Measurements from ENCODE around the gene SLC9A9.

The SLC9A9 gene

DNA sequence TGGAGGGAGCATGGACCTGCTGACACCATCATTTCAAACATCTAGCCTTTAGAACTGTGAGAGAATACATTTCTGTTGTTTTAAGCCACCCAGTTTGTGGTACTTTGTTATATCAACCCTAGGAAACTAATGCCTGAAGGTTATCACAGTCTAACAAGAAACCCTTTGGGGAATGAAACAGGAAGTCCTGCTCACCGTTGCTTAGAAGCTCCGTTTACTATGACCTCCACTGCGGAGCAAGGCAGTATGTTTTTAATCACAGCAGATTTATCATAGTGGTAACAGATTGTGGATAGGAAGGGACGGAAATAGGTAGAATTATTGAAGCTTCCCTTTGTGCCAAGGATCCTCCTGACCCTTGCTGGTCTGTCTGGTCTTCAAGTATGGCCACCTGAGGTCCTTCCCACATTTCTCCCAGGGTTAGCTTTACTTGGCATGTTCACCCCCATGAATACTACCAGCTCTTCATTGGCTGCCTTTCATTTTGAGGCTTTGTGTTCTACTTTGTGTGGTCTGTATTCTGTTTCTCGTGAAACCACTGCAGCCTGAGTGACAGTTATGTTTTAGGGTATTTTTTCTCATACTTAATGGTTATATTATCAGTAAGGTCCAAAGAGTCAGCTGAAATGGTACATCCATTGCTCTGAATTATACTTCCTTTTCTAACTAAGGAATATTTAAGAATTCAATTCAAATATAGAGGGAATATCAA lies 527.1 kb downstream of the SLC9A9 start:
- no peak for ATAC-seq
- TF ChIP-seq, protein P1, sequence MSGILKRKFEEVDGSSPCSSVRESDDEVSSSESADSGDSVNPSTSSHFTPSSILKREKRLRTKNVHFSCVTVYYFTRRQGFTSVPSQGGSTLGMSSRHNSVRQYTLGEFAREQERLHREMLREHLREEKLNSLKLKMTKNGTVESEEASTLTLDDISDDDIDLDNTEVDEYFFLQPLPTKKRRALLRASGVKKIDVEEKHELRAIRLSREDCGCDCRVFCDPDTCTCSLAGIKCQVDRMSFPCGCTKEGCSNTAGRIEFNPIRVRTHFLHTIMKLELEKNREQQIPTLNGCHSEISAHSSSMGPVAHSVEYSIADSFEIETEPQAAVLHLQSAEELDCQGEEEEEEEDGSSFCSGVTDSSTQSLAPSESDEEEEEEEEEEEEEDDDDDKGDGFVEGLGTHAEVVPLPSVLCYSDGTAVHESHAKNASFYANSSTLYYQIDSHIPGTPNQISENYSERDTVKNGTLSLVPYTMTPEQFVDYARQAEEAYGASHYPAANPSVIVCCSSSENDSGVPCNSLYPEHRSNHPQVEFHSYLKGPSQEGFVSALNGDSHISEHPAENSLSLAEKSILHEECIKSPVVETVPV (CRISPR knock-in tag; IDR thresholded peaks at IDR 0.05): no peak
- TF ChIP-seq ZC3H10 (CRISPR knock-in tag; IDR thresholded peaks at IDR 0.05) (no peak), GLIS3 (CRISPR knock-in tag; IDR thresholded peaks at IDR 0.05) (no peak), RARB (CRISPR knock-in tag; IDR thresholded peaks at IDR 0.05) (no peak), CSDC2 (CRISPR knock-in tag; IDR thresholded peaks at IDR 0.05) (no peak), ZFP30 (CRISPR knock-in tag; IDR thresholded peaks at IDR 0.05) (no peak), ARNTL (CRISPR knock-in tag; IDR thresholded peaks at IDR 0.05; ENCODE audit: borderline replicate concordance, low read depth) (no peak), TOX (CRISPR knock-in tag; IDR thresholded peaks at IDR 0.05; ENCODE audit: borderline replicate concordance) (no peak), POU6F1 (CRISPR knock-in tag; IDR thresholded peaks at IDR 0.05; ENCODE audit: borderline replicate concordance, low read depth) (no peak), ZNF8 (CRISPR knock-in tag; IDR thresholded peaks at IDR 0.05) (no peak), ZNF565 (CRISPR knock-in tag; conservative IDR thresholded peaks at IDR 0.05; ENCODE audit: low read depth) (no peak), PPARA (CRISPR knock-in tag; IDR thresholded peaks at IDR 0.05; ENCODE audit: borderline replicate concordance) (no peak), ZNF70 (CRISPR knock-in tag; IDR thresholded peaks at IDR 0.05) (no peak), ZFP3 (CRISPR knock-in tag; IDR thresholded peaks at IDR 0.05) (no peak)
- TF ChIP-seq, protein P2, sequence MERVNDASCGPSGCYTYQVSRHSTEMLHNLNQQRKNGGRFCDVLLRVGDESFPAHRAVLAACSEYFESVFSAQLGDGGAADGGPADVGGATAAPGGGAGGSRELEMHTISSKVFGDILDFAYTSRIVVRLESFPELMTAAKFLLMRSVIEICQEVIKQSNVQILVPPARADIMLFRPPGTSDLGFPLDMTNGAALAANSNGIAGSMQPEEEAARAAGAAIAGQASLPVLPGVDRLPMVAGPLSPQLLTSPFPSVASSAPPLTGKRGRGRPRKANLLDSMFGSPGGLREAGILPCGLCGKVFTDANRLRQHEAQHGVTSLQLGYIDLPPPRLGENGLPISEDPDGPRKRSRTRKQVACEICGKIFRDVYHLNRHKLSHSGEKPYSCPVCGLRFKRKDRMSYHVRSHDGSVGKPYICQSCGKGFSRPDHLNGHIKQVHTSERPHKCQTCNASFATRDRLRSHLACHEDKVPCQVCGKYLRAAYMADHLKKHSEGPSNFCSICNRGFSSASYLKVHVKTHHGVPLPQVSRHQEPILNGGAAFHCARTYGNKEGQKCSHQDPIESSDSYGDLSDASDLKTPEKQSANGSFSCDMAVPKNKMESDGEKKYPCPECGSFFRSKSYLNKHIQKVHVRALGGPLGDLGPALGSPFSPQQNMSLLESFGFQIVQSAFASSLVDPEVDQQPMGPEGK (CRISPR knock-in tag; IDR thresholded peaks at IDR 0.05; ENCODE audit: borderline replicate concordance): no peak
- TF ChIP-seq, protein P3, sequence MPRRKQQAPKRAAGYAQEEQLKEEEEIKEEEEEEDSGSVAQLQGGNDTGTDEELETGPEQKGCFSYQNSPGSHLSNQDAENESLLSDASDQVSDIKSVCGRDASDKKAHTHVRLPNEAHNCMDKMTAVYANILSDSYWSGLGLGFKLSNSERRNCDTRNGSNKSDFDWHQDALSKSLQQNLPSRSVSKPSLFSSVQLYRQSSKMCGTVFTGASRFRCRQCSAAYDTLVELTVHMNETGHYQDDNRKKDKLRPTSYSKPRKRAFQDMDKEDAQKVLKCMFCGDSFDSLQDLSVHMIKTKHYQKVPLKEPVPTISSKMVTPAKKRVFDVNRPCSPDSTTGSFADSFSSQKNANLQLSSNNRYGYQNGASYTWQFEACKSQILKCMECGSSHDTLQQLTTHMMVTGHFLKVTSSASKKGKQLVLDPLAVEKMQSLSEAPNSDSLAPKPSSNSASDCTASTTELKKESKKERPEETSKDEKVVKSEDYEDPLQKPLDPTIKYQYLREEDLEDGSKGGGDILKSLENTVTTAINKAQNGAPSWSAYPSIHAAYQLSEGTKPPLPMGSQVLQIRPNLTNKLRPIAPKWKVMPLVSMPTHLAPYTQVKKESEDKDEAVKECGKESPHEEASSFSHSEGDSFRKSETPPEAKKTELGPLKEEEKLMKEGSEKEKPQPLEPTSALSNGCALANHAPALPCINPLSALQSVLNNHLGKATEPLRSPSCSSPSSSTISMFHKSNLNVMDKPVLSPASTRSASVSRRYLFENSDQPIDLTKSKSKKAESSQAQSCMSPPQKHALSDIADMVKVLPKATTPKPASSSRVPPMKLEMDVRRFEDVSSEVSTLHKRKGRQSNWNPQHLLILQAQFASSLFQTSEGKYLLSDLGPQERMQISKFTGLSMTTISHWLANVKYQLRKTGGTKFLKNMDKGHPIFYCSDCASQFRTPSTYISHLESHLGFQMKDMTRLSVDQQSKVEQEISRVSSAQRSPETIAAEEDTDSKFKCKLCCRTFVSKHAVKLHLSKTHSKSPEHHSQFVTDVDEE (CRISPR knock-in tag; IDR thresholded peaks at IDR 0.05): no peak

- ATAC-seq: no peak
- no peak for TF ChIP-seq TOX (CRISPR knock-in tag; IDR thresholded peaks at IDR 0.05; ENCODE audit: borderline replicate concordance)
- no peak for TF ChIP-seq CREB5 (CRISPR knock-in tag; IDR thresholded peaks at IDR 0.05; ENCODE audit: low read depth)
These were observed 532.5 kb downstream of the SLC9A9 start for GRCh38 chr3:143315766-143316165.

- TF ChIP-seq RARB (CRISPR knock-in tag; IDR thresholded peaks at IDR 0.05): no peak
These were observed 533.8 kb downstream of the SLC9A9 start for GRCh38 chr3:143314251-143315093.

DNA sequence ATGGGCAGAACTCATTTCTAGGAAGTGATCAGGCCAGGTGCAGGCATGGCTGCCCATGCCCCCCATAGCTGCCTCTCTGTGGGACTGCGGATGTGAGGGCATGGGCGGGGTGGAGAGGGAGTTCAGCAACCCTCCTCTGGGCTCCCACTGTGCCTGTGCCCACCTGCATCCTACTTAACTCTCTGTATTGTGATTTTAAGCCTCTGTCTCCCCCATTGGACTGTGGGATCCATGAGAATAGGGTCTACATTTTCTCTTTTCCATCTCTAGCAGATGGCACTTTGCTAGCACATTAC lies 534.4 kb downstream of the SLC9A9 start:
- no peak; the same call in 2 of the 3 replicates for ATAC-seq
- no peak for TF ChIP-seq ZFP3 (CRISPR knock-in tag; IDR thresholded peaks at IDR 0.05)
- TF ChIP-seq ARNTL (CRISPR knock-in tag; IDR thresholded peaks at IDR 0.05; ENCODE audit: borderline replicate concordance, low read depth): no peak
- TF ChIP-seq ZNF565 (CRISPR knock-in tag; conservative IDR thresholded peaks at IDR 0.05; ENCODE audit: low read depth): no peak
- TF ChIP-seq, protein P3 (CRISPR knock-in tag; IDR thresholded peaks at IDR 0.05): no peak
- TF ChIP-seq ZNF70 (CRISPR knock-in tag; IDR thresholded peaks at IDR 0.05): no peak
- TF ChIP-seq, protein P1 (CRISPR knock-in tag; IDR thresholded peaks at IDR 0.05): no peak
- no peak for TF ChIP-seq TCF4 (CRISPR knock-in tag; IDR thresholded peaks at IDR 0.05; ENCODE audit: borderline replicate concordance)
- TF ChIP-seq ZFP30 (CRISPR knock-in tag; IDR thresholded peaks at IDR 0.05): no peak
- no peak for TF ChIP-seq TOX (CRISPR knock-in tag; IDR thresholded peaks at IDR 0.05; ENCODE audit: borderline replicate concordance)
- no peak for TF ChIP-seq ESRRG (CRISPR knock-in tag; IDR thresholded peaks at IDR 0.05)
- TF ChIP-seq ZNF8 (CRISPR knock-in tag; IDR thresholded peaks at IDR 0.05): no peak

More at GRCh38 chr3:143314251-143315093, 533.8 kb downstream of the SLC9A9 start:
- peak; percentile 82 for ATAC-seq
